Stimulated activated CD8-positive, alpha-beta memory T cell treated with anti-CD3 and anti-CD28 coated beads, Interleukin-2, amount 100 ng/mL, for 1 hour (primary cell): Measurements from ENCODE around the gene TSKS.
"Not testable (repeated sequence)": the region's sequence is repeated elsewhere in the genome, so short reads cannot be mapped to it uniquely, and the experiment has no call there.

ENCODE experiments used
- DNase-seq, 2 donors: peaks; one replicate each; pipeline ENCODE4 v3.0.0-alpha.2; 2020; ENCODE audit warnings: low read depth in 2 of 2

TSKS gene

GRCh38 chr19:49766007-49766929 lies 3.2 kb upstream of the TSKS start:
- peak; percentile 98 for DNase-seq

GRCh38 chr19:49764341-49764740 lies 1.2 kb upstream of the TSKS start:
- DNase-seq, result no peak

GRCh38 chr19:49761625-49762311 lies 1.3 kb downstream of the TSKS start:
- no peak for DNase-seq

- DNase-seq, result no peak
Observed at GRCh38 chr19:49761249-49761624, 1.9 kb downstream of the TSKS start.

GRCh38 chr19:49758292-49758691 lies 4.8 kb downstream of the TSKS start:
- DNase-seq, result no peak

GRCh38 chr19:49755956-49756355 lies 7.2 kb downstream of the TSKS start:
- DNase-seq, result no peak

- no peak for DNase-seq
Observed at GRCh38 chr19:49752701-49753100, 10.4 kb downstream of the TSKS start.

- no peak for DNase-seq
Observed at GRCh38 chr19:49749771-49750170, 13.3 kb downstream of the TSKS start.

GRCh38 chr19:49749055-49749716 lies 13.9 kb downstream of the TSKS start:
- DNase-seq, result no peak

GRCh38 chr19:49746206-49746958 lies 16.7 kb downstream of the TSKS start:
- DNase-seq, result peak in 1 of 2 donors; percentile 10

- no peak for DNase-seq
Observed at GRCh38 chr19:49744946-49745381, 18.1 kb downstream of the TSKS start.

- DNase-seq, result no peak
Observed at GRCh38 chr19:49741210-49741844, 21.8 kb downstream of the TSKS start.

- no peak for DNase-seq
Observed at GRCh38 chr19:49739933-49740332, 23.2 kb downstream of the TSKS start.

- no peak for DNase-seq
Observed at GRCh38 chr19:49739098-49739497, 24.0 kb downstream of the TSKS start.

GRCh38 chr19:49738268-49738667 lies 24.8 kb downstream of the TSKS start:
- no peak for DNase-seq

- DNase-seq, result no peak
Observed at GRCh38 chr19:49730166-49730565, 32.9 kb downstream of the TSKS start.

GRCh38 chr19:49727217-49728030 lies 35.7 kb downstream of the TSKS start:
- DNase-seq, result no peak

- DNase-seq, result not testable (repeated sequence)
Observed at GRCh38 chr19:49719420-49719819, 43.7 kb downstream of the TSKS start.

- no peak for DNase-seq
Observed at GRCh38 chr19:49718991-49719390, 44.1 kb downstream of the TSKS start.

- no peak for DNase-seq
Observed at GRCh38 chr19:49718511-49718910, 44.6 kb downstream of the TSKS start.
